SK-N-SH (cell line): ENCODE measurements around the gene FAM9A. TPM values are rescaled to one million over a fixed set of nuclear protein-coding genes. Genes with fewer than 3 reads are reported as not detected.

Experiments used
- CTCF ChIA-PET: fragments of 300-600, 350-600 bp; formaldehyde crosslinking; extraction: SDS; loops from one replicate; lab custom pipeline; 2021; lab: Yijun Ruan, JAX
- POLR2A ChIA-PET: fragments of 350-600 bp; sonication (Branson Sonifier 250); formaldehyde crosslinking; extraction: SDS; loops from one replicate; lab custom pipeline; 2020; ENCODE audit warnings: antibody characterized with exemption, inconsistent platforms; lab: Yijun Ruan, JAX
- DNase-seq: peaks from one replicate; pipeline ENCODE4 v3.0.0; 2012
- H2AFZ ChIP-seq: fragments of 200-600 bp; sonication (generic); 2 replicates; pipeline ENCODE4 v1.8.1; 2016; ENCODE audit warnings: antibody characterized with exemption, mild to moderate bottlenecking, low read depth
- H3F3A ChIP-seq: fragments of 200-600 bp; sonication (generic); replicated peaks from 2 replicates; pipeline ENCODE3; 2016; ENCODE audit warnings: antibody characterized with exemption, mild to moderate bottlenecking; ENCODE audit not compliant: insufficient read depth
- H3K27ac ChIP-seq, 2 experiments: fragments of 200-500 bp in 1 of 2; fragments of 200-600 bp in 1 of 2; sonication (Bioruptor generic) in 1 of 2; sonication (generic), shearing (Covaris generic) in 1 of 2; 2 replicates each; pipeline versions ENCODE4 v1.5.1 to v1.6.1; 2014 to 2016; ENCODE audit warnings: low read depth in 2 of 2, inconsistent platforms in 1 of 2, low read length in 1 of 2, mild to moderate bottlenecking in 1 of 2, mixed read lengths in 1 of 2
- H3K27me3 ChIP-seq: fragments of 200-600 bp; sonication (generic), shearing (Covaris generic); 2 replicates; pipeline ENCODE4 v1.6.1; 2016; ENCODE audit warnings: mixed run types; ENCODE audit not compliant: insufficient read depth
- H3K36me3 ChIP-seq, 2 experiments: fragments of 200-500 bp in 1 of 2; fragments of 200-600 bp in 1 of 2; sonication (Bioruptor generic) in 1 of 2; sonication (generic) in 1 of 2; replicated peaks in 1 of 2; 2 replicates each; pipeline versions ENCODE3 to v1.5.1; 2014 to 2016; ENCODE audit warnings: low read length in 1 of 2, mild to moderate bottlenecking in 1 of 2; ENCODE audit not compliant: insufficient read depth in 2 of 2, control insufficient read depth in 1 of 2
- H3K4me1 ChIP-seq, 2 experiments: fragments of 200-500 bp in 1 of 2; fragments of 200-600 bp in 1 of 2; sonication (Bioruptor generic) in 1 of 2; sonication (generic), shearing (Covaris generic) in 1 of 2; 2 replicates each; pipeline versions ENCODE4 v1.5.1 to v1.6.1; 2014 to 2016; ENCODE audit warnings: low read depth in 1 of 2, low read length in 1 of 2, mixed run types in 1 of 2; ENCODE audit not compliant: insufficient read depth in 2 of 2, control insufficient read depth in 1 of 2
- H3K4me2 ChIP-seq: fragments of 200-600 bp; sonication (generic), shearing (Covaris generic); 2 replicates; pipeline ENCODE4 v1.6.1; 2017; ENCODE audit warnings: mixed run types
- H3K4me3 ChIP-seq, 2 experiments: fragments of 200-500 bp in 1 of 2; fragments of 200-600 bp in 1 of 2; sonication (Bioruptor generic) in 1 of 2; sonication (generic), shearing (Covaris generic) in 1 of 2; 2 replicates each; pipeline versions ENCODE4 v1.5.1 to v1.8.1; 2014 to 2016; ENCODE audit warnings: low read depth in 2 of 2, inconsistent platforms in 1 of 2, low read length in 1 of 2, mild to moderate bottlenecking in 1 of 2, mixed read lengths in 1 of 2, moderate library complexity in 1 of 2
- H3K79me2 ChIP-seq: fragments of 200-600 bp; sonication (generic); 2 replicates; pipeline ENCODE4 v1.8.1; 2017; ENCODE audit warnings: mild to moderate bottlenecking; ENCODE audit not compliant: insufficient read depth
- H3K9ac ChIP-seq: fragments of 200-600 bp; sonication (generic); 2 replicates; pipeline ENCODE4 v1.6.1; 2017; ENCODE audit warnings: mixed run types
- H3K9me2 ChIP-seq: fragments of 200-600 bp; sonication (generic); 2 replicates; pipeline ENCODE4 v1.6.1; 2017; ENCODE audit warnings: mixed run types
- H3K9me3 ChIP-seq: fragments of 200-600 bp; sonication (generic); 2 replicates; pipeline ENCODE4 v1.6.1; 2017; ENCODE audit warnings: mixed run types, mild to moderate bottlenecking, moderate library complexity
- H4K20me1 ChIP-seq: fragments of 200-600 bp; sonication (generic); 2 replicates; pipeline ENCODE4 v1.6.1; 2017; ENCODE audit warnings: mild to moderate bottlenecking, mixed run types; ENCODE audit not compliant: insufficient read depth
- CHD2 ChIP-seq: fragments of 150-350 bp; IDR thresholded peaks from 2 replicates; pipeline ENCODE4 v1.6.1; 2018; ENCODE audit warnings: low read length; ENCODE audit not compliant: partially characterized antibody
- ELF1 ChIP-seq: IDR thresholded peaks from 2 replicates; pipeline ENCODE4 v1.4.0; 2012
- EP300 ChIP-seq, 2 experiments: IDR thresholded peaks; 2 replicates each; pipeline versions ENCODE4 v1.4.0 to v1.6.1; 2012; ENCODE audit warnings: borderline replicate concordance in 1 of 2, low read depth in 1 of 2, low read length in 1 of 2
- EZH2phosphoT487 ChIP-seq: fragments of 200-600 bp; sonication (generic); IDR thresholded peaks from 2 replicates; pipeline ENCODE4 v1.6.1; 2017; ENCODE audit warnings: low read depth, mixed run types, mild to moderate bottlenecking, antibody characterized with exemption, moderate library complexity, borderline replicate concordance
- FOSL2 ChIP-seq: IDR thresholded peaks from 2 replicates; pipeline ENCODE4 v1.4.0; 2012; ENCODE audit warnings: low read depth, mild to moderate bottlenecking, moderate library complexity, borderline replicate concordance
- FOXJ3 ChIP-seq: sonication (generic); formaldehyde crosslinking; IDR thresholded peaks from 2 replicates; pipeline ENCODE4 v1.5.1; 2020; ENCODE audit warnings: mild to moderate bottlenecking, missing genetic modification reagents
- FOXM1 ChIP-seq: IDR thresholded peaks from 2 replicates; pipeline ENCODE4 v1.4.0; 2012; ENCODE audit warnings: low read depth, mild to moderate bottlenecking
- GATA2 ChIP-seq: sonication (generic); formaldehyde crosslinking; IDR thresholded peaks from 2 replicates; pipeline ENCODE4 v1.5.0; 2020; ENCODE audit warnings: mild to moderate bottlenecking, missing genetic modification reagents
- JUND ChIP-seq: IDR thresholded peaks from 2 replicates; pipeline ENCODE4 v1.4.0; 2012
- NRF1 ChIP-seq: IDR thresholded peaks from 2 replicates; pipeline ENCODE4 v1.6.1; 2012; ENCODE audit warnings: low read depth, mild to moderate bottlenecking, low read length
- RCOR1 ChIP-seq: fragments of 150-350 bp; IDR thresholded peaks from 2 replicates; pipeline ENCODE4 v1.6.1; 2017; ENCODE audit warnings: antibody characterized with exemption, low read length
- RXRA ChIP-seq: IDR thresholded peaks from 2 replicates; pipeline ENCODE4 v1.4.0; 2012; ENCODE audit warnings: low read depth, mild to moderate bottlenecking, borderline replicate concordance
- SMC3 ChIP-seq: IDR thresholded peaks from 2 replicates; pipeline ENCODE4 v1.6.1; 2012; ENCODE audit warnings: low read depth, low read length, improper control_type of control experiment
- TAF1 ChIP-seq: IDR thresholded peaks from 2 replicates; pipeline ENCODE4 v1.6.1; 2012; ENCODE audit warnings: low read depth, mild to moderate bottlenecking, low read length, moderate library complexity, borderline replicate concordance
- YY1 ChIP-seq: IDR thresholded peaks from 2 replicates; pipeline ENCODE4 v1.4.0; 2012; ENCODE audit warnings: low read depth, mild to moderate bottlenecking
- WGBS: methylation state at CpG from one replicate; pipeline ENCODE4 v1.1.6; 2017; ENCODE audit warnings: low lambda C conversion rate; 5-methylcytosine and 5-hydroxymethylcytosine counted together
- polyA plus RNA-seq, 3 experiments: library from polyadenylated mRNA; depleted of rRNA; stranded (reverse); fragments of >200 nt; gene quantifications; 2 replicates each; pipeline ENCODE4 v1.2.3, GENCODE V29; 2012
- TF ChIP-seq, protein P1 (sequence below): fragments of 150-350 bp; IDR thresholded peaks from 2 replicates; pipeline ENCODE4 v1.6.1; 2016; ENCODE audit warnings: mild to moderate bottlenecking, low read depth, low read length
- TF ChIP-seq, protein P2 (sequence below): fragments of 200-600 bp; sonication (generic); IDR thresholded peaks from 2 replicates; pipeline ENCODE4 v1.6.1; 2017; ENCODE audit warnings: antibody characterized with exemption, mild to moderate bottlenecking, moderate library complexity
- TF ChIP-seq, protein P3 (sequence below): IDR thresholded peaks from 2 replicates; pipeline ENCODE4 v1.4.0; 2012; ENCODE audit warnings: low read depth
- TF ChIP-seq, protein P4 (sequence below): IDR thresholded peaks from 2 replicates; pipeline ENCODE4; 2012

FAM9A gene
- polyA plus RNA-seq, 1 of the 3 experiments (the other 2 are of a cell fraction), result not detected

DNA sequence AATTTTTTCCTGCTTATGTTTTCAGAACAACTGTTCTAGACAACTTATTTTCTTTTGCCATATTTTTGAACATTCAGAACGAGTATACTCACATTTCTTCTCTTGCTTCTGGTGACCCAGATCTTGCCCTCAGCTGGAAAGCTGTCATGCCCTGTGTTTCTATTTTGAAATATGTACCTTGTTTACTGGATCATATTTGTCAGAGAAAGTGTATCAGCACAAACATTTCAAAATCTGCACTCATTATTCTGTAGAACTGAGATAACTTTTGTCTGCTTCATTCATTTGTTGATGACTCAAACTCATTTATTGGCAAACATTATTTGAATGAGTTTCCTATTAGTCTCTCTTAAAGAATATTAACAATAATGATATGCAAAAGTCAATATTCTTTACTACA lies 46.2 kb upstream of the FAM9A start:
- H3K4me2 ChIP-seq, result no peak overlapping the region
- no peaks in the 10 kb centered on the region; the same call in 1 of the 2 replicates for H3K27me3 ChIP-seq
- no peak overlapping the region for H3K9ac ChIP-seq
- no peak overlapping the region for H3K27ac ChIP-seq
- TF ChIP-seq RCOR1, result no peak
- no peak for TF ChIP-seq TAF1
- no peak for TF ChIP-seq FOXM1
- no peak for TF ChIP-seq EZH2phosphoT487
- TF ChIP-seq, protein P1, sequence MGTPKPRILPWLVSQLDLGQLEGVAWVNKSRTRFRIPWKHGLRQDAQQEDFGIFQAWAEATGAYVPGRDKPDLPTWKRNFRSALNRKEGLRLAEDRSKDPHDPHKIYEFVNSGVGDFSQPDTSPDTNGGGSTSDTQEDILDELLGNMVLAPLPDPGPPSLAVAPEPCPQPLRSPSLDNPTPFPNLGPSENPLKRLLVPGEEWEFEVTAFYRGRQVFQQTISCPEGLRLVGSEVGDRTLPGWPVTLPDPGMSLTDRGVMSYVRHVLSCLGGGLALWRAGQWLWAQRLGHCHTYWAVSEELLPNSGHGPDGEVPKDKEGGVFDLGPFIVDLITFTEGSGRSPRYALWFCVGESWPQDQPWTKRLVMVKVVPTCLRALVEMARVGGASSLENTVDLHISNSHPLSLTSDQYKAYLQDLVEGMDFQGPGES, result no peak
- TF ChIP-seq, protein P2, sequence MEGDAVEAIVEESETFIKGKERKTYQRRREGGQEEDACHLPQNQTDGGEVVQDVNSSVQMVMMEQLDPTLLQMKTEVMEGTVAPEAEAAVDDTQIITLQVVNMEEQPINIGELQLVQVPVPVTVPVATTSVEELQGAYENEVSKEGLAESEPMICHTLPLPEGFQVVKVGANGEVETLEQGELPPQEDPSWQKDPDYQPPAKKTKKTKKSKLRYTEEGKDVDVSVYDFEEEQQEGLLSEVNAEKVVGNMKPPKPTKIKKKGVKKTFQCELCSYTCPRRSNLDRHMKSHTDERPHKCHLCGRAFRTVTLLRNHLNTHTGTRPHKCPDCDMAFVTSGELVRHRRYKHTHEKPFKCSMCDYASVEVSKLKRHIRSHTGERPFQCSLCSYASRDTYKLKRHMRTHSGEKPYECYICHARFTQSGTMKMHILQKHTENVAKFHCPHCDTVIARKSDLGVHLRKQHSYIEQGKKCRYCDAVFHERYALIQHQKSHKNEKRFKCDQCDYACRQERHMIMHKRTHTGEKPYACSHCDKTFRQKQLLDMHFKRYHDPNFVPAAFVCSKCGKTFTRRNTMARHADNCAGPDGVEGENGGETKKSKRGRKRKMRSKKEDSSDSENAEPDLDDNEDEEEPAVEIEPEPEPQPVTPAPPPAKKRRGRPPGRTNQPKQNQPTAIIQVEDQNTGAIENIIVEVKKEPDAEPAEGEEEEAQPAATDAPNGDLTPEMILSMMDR, result no peak
- no peak for TF ChIP-seq YY1
- no peak for TF ChIP-seq GATA2
- TF ChIP-seq, protein P3, sequence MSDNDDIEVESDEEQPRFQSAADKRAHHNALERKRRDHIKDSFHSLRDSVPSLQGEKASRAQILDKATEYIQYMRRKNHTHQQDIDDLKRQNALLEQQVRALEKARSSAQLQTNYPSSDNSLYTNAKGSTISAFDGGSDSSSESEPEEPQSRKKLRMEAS, result no peak
- TF ChIP-seq CHD2, result no peak
- no peak for DNase-seq
- no peaks in the 10 kb centered on the region for H3K36me3 ChIP-seq
- no peaks in the 10 kb centered on the region for H3K9me2 ChIP-seq
- WGBS, result 8% methylated on average over 1 of the region's 1 CpG
- no peak overlapping the region for H2AFZ ChIP-seq
- CTCF ChIA-PET, result interaction anchor here (1.8 kb wide), 1 partner anchor 1272 kb away, joined by 3 read pairs; no protein-coding TSS in a partner anchor
- no peak overlapping the region for H3K4me3 ChIP-seq
- no peaks in the 10 kb centered on the region for H3K4me1 ChIP-seq
- no peaks in the 10 kb centered on the region for H3F3A ChIP-seq
- no peaks in the 10 kb centered on the region for H3K9me3 ChIP-seq
- H4K20me1 ChIP-seq, result no peaks in the 10 kb centered on the region
- POLR2A ChIA-PET, result no interaction called here
- no peaks in the 10 kb centered on the region for H3K79me2 ChIP-seq

DNA sequence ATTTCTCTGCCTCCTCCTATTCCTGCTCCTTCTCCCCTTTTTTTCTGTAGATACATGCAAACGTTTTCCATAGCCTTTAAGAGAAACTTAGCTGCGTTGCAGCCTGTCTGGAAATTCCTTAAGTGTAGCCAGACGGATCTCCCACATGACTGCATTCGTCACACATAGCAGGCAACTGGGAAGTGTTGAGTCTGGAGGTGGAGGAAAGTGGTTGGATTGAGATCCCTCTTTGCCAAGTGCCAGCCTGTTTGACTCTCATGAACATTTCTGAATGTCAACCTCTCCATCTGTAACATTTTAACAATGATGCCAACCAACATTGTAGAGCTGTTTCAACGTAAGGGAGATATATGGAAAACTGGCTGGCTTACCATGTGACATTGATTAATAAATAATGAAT lies 45.1 kb upstream of the FAM9A start:
- no peak overlapping the region for H3K4me2 ChIP-seq
- H3F3A ChIP-seq, result no peaks in the 10 kb centered on the region
- H3K9me3 ChIP-seq, result no peaks in the 10 kb centered on the region
- ChIA-PET CTCF (interaction anchor here (1.5 kb wide), 1 partner anchor 32 kb away, joined by 3 read pairs; no protein-coding TSS in a partner anchor), POLR2A (no interaction called here)
- H3K9me2 ChIP-seq, result no peaks in the 10 kb centered on the region
- no peaks in the 10 kb centered on the region for H3K36me3 ChIP-seq
- no peaks in the 10 kb centered on the region for H4K20me1 ChIP-seq
- H2AFZ ChIP-seq, result no peak overlapping the region
- H3K27me3 ChIP-seq, result no peaks in the 10 kb centered on the region; the same call in 1 of the 2 replicates
- H3K9ac ChIP-seq, result no peak overlapping the region
- no peak for DNase-seq
- TF ChIP-seq EP300 (IDR thresholded peaks at IDR 0.05; ENCODE audit: borderline replicate concordance in 1 of 2, low read depth in 1 of 2, low read length in 1 of 2) (no peak), SMC3 (no peak), NRF1 (no peak), YY1 (no peak), FOXJ3 (CRISPR knock-in tag) (no peak), JUND (no peak), RXRA (no peak), GATA2 (no peak), CHD2 (no peak), ELF1 (no peak), FOSL2 (no peak)
- TF ChIP-seq, protein P1, result no peak
- TF ChIP-seq, protein P4, sequence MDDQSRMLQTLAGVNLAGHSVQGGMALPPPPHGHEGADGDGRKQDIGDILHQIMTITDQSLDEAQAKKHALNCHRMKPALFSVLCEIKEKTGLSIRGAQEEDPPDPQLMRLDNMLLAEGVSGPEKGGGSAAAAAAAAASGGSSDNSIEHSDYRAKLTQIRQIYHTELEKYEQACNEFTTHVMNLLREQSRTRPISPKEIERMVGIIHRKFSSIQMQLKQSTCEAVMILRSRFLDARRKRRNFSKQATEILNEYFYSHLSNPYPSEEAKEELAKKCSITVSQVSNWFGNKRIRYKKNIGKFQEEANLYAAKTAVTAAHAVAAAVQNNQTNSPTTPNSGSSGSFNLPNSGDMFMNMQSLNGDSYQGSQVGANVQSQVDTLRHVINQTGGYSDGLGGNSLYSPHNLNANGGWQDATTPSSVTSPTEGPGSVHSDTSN, result no peak
- TF ChIP-seq, all 33 proteins: peak for 0
- H3K79me2 ChIP-seq, result no peaks in the 10 kb centered on the region
- WGBS, result 19% methylated on average over 5 of the region's 5 CpGs
- H3K4me1 ChIP-seq, result no peaks in the 10 kb centered on the region
- H3K27ac ChIP-seq, result no peak overlapping the region
- no peak overlapping the region for H3K4me3 ChIP-seq
